SK-N-SH treated with all-trans-retinoic acid at 6 μM for 48 hours (cell line): ENCODE results near the gene ARID1B.

Experiments used
- ATAC-seq: fragments of 200-7000 bp; cut with Tn5 transposase; 3 replicates; pipeline ENCODE4 v1.9.1; 2020; ENCODE audit warnings: mild to moderate bottlenecking, moderate library complexity
- BACH2 ChIP-seq: fragments of 250-450 bp; sonication (Bioruptor Pico); IDR thresholded peaks from 2 replicates; pipeline ENCODE4 v1.9.0; 2021; ENCODE audit warnings: mild to moderate bottlenecking, borderline replicate concordance
- CREB5 ChIP-seq: fragments of 250-450 bp; sonication (Bioruptor Pico); IDR thresholded peaks from 2 replicates; pipeline ENCODE4 v1.5.1; 2020; ENCODE audit warnings: low read depth, mild to moderate bottlenecking, moderate library complexity
- CSDC2 ChIP-seq: fragments of 250-450 bp; sonication (Bioruptor Pico); IDR thresholded peaks from 2 replicates; pipeline ENCODE4 v1.5.0; 2020; ENCODE audit warnings: mild to moderate bottlenecking, moderate library complexity
- ESRRG ChIP-seq: fragments of 250-450 bp; sonication (Bioruptor Pico); IDR thresholded peaks from 2 replicates; pipeline ENCODE4 v1.6.1; 2021; ENCODE audit warnings: mild to moderate bottlenecking
- GLIS3 ChIP-seq: fragments of 250-450 bp; sonication (Bioruptor Pico); IDR thresholded peaks from 2 replicates; pipeline ENCODE4 v1.5.0; 2020; ENCODE audit warnings: mild to moderate bottlenecking, moderate library complexity
- ISL1 ChIP-seq: fragments of 250-450 bp; sonication (Bioruptor Pico); IDR thresholded peaks from 2 replicates; pipeline ENCODE4 v2.1.2; 2022; ENCODE audit warnings: mild to moderate bottlenecking, moderate library complexity
- PPARA ChIP-seq: fragments of 250-450 bp; sonication (Bioruptor Pico); IDR thresholded peaks from 2 replicates; pipeline ENCODE4 v1.5.0; 2020; ENCODE audit warnings: mild to moderate bottlenecking, borderline replicate concordance
- RARB ChIP-seq: fragments of 250-450 bp; sonication (Bioruptor Pico); IDR thresholded peaks from 2 replicates; pipeline ENCODE4 v1.8.0; 2021; ENCODE audit warnings: mild to moderate bottlenecking, moderate library complexity
- TCF4 ChIP-seq: fragments of 250-450 bp; sonication (Bioruptor Pico); IDR thresholded peaks from 2 replicates; pipeline ENCODE4 v1.8.0; 2021; ENCODE audit warnings: mild to moderate bottlenecking, moderate library complexity, borderline replicate concordance
- TOX ChIP-seq: fragments of 250-450 bp; sonication (Bioruptor Pico); IDR thresholded peaks from 2 replicates; pipeline ENCODE4 v1.8.0; 2021; ENCODE audit warnings: mild to moderate bottlenecking, moderate library complexity, borderline replicate concordance
- TSHZ2 ChIP-seq: fragments of 250-450 bp; sonication (Bioruptor Pico); IDR thresholded peaks from 2 replicates; pipeline ENCODE4 v1.5.0; 2020; ENCODE audit warnings: mild to moderate bottlenecking, moderate library complexity
- ZC3H10 ChIP-seq: fragments of 250-450 bp; sonication (Bioruptor Pico); IDR thresholded peaks from 2 replicates; pipeline ENCODE4 v1.5.1; 2021; ENCODE audit warnings: mild to moderate bottlenecking, moderate library complexity
- ZFP3 ChIP-seq: fragments of 250-450 bp; sonication (Bioruptor Pico); IDR thresholded peaks from 2 replicates; pipeline ENCODE4 v1.5.0; 2020; ENCODE audit warnings: mild to moderate bottlenecking, moderate library complexity
- ZFP30 ChIP-seq: fragments of 450-650 bp; formaldehyde crosslinking; IDR thresholded peaks from 2 replicates; pipeline ENCODE4 v1.5.0; 2022; ENCODE audit warnings: mild to moderate bottlenecking, moderate library complexity
- ZNF8 ChIP-seq: fragments of 450-650 bp; formaldehyde crosslinking; IDR thresholded peaks from 2 replicates; pipeline ENCODE4 v1.5.0; 2020; ENCODE audit warnings: mild to moderate bottlenecking, moderate library complexity
- TF ChIP-seq, protein P1 (sequence below): fragments of 250-450 bp; sonication (Bioruptor Pico); IDR thresholded peaks from 2 replicates; pipeline ENCODE4 v1.8.0; 2021; ENCODE audit warnings: low read depth, mild to moderate bottlenecking, moderate library complexity, borderline replicate concordance
- TF ChIP-seq, protein P2 (sequence below): fragments of 250-450 bp; sonication (Bioruptor Pico); IDR thresholded peaks from 2 replicates; pipeline ENCODE4 v1.8.0; 2020; ENCODE audit warnings: mild to moderate bottlenecking, moderate library complexity, borderline replicate concordance

ARID1B gene

DNA sequence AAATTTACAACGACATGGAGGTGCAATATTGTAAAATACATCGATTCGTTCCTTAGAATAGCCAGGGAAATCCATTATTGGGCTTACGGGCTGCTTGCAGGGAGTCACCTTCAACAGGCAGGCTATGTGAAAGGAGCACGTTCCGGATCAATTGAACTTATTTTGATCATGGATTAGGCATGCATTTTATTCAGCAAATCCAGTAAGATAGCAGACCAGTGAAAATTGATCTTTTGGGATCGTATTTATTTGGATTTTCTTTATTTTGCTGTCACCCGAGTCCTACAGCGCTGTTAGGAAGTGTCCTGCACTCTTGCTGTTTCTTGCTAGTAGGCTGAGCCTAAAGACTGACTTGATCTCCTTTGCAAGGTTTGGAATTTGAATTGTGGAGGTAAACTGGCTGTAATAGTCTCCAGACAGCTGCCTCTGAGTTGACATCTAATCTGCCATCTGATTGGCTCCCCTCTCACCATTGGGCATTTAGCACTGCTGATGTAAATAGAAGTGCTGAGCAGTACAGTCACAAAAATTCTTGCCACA lies 3.0 kb downstream of the ARID1B start (continued):
- TF ChIP-seq TSHZ2 (no peak), ESRRG (CRISPR knock-in tag) (no peak)
- TF ChIP-seq, protein P1, sequence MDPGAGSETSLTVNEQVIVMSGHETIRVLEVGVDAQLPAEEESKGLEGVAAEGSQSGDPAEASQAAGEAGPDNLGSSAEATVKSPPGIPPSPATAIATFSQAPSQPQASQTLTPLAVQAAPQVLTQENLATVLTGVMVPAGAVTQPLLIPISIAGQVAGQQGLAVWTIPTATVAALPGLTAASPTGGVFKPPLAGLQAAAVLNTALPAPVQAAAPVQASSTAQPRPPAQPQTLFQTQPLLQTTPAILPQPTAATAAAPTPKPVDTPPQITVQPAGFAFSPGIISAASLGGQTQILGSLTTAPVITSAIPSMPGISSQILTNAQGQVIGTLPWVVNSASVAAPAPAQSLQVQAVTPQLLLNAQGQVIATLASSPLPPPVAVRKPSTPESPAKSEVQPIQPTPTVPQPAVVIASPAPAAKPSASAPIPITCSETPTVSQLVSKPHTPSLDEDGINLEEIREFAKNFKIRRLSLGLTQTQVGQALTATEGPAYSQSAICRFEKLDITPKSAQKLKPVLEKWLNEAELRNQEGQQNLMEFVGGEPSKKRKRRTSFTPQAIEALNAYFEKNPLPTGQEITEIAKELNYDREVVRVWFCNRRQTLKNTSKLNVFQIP (CRISPR knock-in tag): no peak

DNA sequence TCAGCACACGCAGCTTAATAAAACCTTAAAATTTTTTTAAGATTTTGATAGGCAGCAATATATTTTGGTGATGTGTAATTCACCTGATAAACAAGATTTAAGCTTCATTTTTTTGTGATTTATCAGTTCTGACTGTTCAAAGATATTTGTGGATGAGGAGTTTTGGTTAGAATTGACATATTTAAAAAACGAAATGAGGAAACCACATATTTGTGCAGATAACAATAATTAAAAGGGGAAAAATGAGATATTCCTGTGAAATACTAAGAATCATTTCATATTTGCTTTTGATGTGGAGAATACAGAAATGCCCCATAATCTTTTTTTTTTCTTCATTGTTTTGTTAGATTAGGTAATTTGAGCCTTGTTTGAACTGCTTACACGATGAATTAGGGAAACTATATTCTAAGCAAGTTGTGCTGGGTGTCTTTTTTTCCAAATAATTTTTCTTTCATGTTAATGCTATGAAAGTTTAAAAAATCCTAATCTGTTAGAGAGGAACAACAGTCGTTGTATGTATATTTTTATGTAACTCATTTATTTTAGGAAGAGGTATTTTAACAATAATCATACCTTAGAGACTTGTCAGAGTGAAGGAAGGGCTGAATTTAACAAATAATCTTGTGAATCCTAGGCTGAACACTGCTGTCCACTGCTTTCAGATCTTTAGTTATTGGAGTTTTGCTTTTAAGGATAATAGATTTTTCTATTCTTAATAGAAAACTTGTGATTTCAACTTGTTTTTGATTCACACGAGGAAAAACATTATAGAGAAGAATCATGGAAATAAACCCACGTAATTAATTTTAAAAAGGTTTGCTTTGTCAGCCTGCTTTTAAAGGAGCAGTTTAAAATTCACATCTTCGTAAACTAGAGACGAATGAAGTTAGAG lies 4.0 kb downstream of the ARID1B start:
- TF ChIP-seq TSHZ2: no peak
- TF ChIP-seq BACH2: no peak
- TF ChIP-seq, protein P2, sequence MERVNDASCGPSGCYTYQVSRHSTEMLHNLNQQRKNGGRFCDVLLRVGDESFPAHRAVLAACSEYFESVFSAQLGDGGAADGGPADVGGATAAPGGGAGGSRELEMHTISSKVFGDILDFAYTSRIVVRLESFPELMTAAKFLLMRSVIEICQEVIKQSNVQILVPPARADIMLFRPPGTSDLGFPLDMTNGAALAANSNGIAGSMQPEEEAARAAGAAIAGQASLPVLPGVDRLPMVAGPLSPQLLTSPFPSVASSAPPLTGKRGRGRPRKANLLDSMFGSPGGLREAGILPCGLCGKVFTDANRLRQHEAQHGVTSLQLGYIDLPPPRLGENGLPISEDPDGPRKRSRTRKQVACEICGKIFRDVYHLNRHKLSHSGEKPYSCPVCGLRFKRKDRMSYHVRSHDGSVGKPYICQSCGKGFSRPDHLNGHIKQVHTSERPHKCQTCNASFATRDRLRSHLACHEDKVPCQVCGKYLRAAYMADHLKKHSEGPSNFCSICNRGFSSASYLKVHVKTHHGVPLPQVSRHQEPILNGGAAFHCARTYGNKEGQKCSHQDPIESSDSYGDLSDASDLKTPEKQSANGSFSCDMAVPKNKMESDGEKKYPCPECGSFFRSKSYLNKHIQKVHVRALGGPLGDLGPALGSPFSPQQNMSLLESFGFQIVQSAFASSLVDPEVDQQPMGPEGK (CRISPR knock-in tag): no peak
- no peak for TF ChIP-seq RARB (CRISPR knock-in tag)
- TF ChIP-seq PPARA (CRISPR knock-in tag): no peak
- TF ChIP-seq ZFP3 (CRISPR knock-in tag): no peak
- no peak for TF ChIP-seq TOX (CRISPR knock-in tag)
- TF ChIP-seq GLIS3 (CRISPR knock-in tag): no peak
- no peak for TF ChIP-seq CSDC2 (CRISPR knock-in tag)
- TF ChIP-seq ZC3H10 (CRISPR knock-in tag): no peak
- TF ChIP-seq, protein P1 (CRISPR knock-in tag): no peak
- TF ChIP-seq CREB5: no peak
- TF ChIP-seq TCF4 (CRISPR knock-in tag): no peak
- no peak for TF ChIP-seq ZNF8 (CRISPR knock-in tag)
- no peak for TF ChIP-seq ISL1 (CRISPR knock-in tag)
- TF ChIP-seq ZFP30 (CRISPR knock-in tag): no peak
- ATAC-seq: no peak
